Panc1 (cell line): ENCODE data around the gene BTBD9.

Experiments used
- CTCF ChIP-seq: fragments of 450-650 bp; IDR thresholded peaks from 2 replicates; pipeline ENCODE4 v1.5.1; 2017; ENCODE audit warnings: mild to moderate bottlenecking
- POLR2AphosphoS5 ChIP-seq: IDR thresholded peaks from 2 replicates; pipeline ENCODE4 v1.6.1; 2012; ENCODE audit warnings: mild to moderate bottlenecking, low read depth, low read length, moderate library complexity
- SIN3A ChIP-seq: IDR thresholded peaks from 2 replicates; pipeline ENCODE4 v1.6.1; 2012; ENCODE audit warnings: low read depth, mild to moderate bottlenecking, low read length, moderate library complexity, borderline replicate concordance; ENCODE audit not compliant: insufficient read depth
- TCF7L2 ChIP-seq: IDR thresholded peaks from 2 replicates; pipeline ENCODE4 v1.6.1; 2011; ENCODE audit warnings: mild to moderate bottlenecking, low read depth, low read length, inconsistent platforms
- TF ChIP-seq, protein P1 (sequence below), 2 experiments: IDR thresholded peaks; 2 replicates each; pipeline ENCODE4 v1.6.1; 2011 to 2012; ENCODE audit warnings: low read depth in 2 of 2, control low read depth in 1 of 2, low read length in 1 of 2, mild to moderate bottlenecking in 1 of 2, moderate library complexity in 1 of 2; ENCODE audit not compliant: insufficient read depth in 1 of 2

DNA sequence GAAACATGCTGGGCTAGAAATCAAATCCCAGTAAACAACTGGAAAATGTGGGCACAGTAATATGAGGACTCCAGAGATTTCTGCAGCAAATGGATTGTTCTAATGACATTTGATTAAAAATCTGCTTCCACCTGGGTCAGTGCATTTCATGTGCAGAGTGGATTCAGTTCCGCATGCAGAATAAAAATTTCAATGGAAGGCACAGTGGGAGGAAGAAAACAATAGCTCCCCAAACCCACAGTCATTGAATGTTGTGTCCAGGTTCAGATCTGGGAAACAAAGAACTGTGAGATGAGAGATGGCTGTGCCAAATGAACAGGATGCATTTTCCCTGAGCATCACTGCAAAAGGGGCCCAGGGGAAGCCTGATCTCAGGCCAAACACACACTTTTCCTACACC, 403.1 kb downstream of the BTBD9 start:
- TF ChIP-seq CTCF (no peak), TCF7L2 (no peak), POLR2AphosphoS5 (no peak), SIN3A (no peak)
- TF ChIP-seq, protein P1, sequence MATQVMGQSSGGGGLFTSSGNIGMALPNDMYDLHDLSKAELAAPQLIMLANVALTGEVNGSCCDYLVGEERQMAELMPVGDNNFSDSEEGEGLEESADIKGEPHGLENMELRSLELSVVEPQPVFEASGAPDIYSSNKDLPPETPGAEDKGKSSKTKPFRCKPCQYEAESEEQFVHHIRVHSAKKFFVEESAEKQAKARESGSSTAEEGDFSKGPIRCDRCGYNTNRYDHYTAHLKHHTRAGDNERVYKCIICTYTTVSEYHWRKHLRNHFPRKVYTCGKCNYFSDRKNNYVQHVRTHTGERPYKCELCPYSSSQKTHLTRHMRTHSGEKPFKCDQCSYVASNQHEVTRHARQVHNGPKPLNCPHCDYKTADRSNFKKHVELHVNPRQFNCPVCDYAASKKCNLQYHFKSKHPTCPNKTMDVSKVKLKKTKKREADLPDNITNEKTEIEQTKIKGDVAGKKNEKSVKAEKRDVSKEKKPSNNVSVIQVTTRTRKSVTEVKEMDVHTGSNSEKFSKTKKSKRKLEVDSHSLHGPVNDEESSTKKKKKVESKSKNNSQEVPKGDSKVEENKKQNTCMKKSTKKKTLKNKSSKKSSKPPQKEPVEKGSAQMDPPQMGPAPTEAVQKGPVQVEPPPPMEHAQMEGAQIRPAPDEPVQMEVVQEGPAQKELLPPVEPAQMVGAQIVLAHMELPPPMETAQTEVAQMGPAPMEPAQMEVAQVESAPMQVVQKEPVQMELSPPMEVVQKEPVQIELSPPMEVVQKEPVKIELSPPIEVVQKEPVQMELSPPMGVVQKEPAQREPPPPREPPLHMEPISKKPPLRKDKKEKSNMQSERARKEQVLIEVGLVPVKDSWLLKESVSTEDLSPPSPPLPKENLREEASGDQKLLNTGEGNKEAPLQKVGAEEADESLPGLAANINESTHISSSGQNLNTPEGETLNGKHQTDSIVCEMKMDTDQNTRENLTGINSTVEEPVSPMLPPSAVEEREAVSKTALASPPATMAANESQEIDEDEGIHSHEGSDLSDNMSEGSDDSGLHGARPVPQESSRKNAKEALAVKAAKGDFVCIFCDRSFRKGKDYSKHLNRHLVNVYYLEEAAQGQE (IDR thresholded peaks at IDR 0.05; ENCODE audit: insufficient read depth in 1 of 2, low read depth in 2 of 2, low read length in 1 of 2), result no peak
